Stimulated activated CD4-positive, alpha-beta T cell treated with anti-CD3 and anti-CD28 coated beads, Interleukin-4, amount 100 ng/mL, for 1 hour (primary cell): ENCODE results near the gene SCAMP1.
"Not testable (repeated sequence)": the region's sequence is repeated elsewhere in the genome, so short reads cannot be mapped to it uniquely, and the experiment has no call there.

Experiments
- DNase-seq: peaks from one replicate; pipeline ENCODE4 v3.0.0-alpha.2; 2020

Gene SCAMP1, protein sequence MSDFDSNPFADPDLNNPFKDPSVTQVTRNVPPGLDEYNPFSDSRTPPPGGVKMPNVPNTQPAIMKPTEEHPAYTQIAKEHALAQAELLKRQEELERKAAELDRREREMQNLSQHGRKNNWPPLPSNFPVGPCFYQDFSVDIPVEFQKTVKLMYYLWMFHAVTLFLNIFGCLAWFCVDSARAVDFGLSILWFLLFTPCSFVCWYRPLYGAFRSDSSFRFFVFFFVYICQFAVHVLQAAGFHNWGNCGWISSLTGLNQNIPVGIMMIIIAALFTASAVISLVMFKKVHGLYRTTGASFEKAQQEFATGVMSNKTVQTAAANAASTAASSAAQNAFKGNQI

DNA sequence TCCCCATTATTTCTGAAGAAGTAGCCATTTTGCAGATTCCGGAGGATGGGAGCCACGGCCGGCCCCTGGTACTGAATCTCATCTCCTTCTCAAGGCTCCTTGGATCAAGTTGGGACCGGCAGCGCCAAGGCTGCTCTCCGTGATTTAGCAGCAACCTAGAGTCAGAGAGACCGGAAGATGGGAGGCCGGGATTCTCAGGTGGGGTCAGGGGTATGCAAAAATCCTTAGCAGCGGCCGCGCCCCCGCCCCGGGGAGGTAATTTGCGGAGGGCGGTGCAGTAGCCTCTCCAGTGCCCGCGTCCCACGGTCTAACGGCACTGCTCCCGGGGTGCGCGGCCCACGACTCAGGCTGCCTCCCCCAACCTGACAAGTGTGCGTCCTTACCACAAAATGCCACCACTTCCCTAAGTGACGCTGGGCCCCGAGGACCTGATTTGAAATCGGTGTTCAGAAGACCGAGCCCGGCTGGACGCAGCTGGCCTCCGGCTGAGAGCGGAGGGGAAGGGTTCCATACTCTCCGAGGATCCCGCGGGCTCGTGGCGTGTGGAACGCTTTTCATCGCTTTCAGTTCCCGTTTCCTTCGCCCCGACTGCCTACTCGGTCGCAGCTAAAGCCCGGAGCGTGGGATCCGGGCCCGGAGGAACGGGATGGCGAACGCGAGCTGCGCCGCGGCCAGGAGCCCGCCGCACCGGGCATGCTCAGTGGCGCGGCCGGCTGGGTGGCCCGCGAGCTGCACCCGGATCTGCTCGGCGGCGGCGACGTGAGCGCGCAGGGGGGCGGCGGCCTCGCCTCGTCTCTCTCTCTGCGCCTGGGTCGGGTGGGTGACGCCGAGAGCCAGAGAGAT lies at the start of gene SCAMP1:
Gene SCAMP1, plus strand, starts transcription at position 787 of the 843 bp plus-strand sequence. Its CDS starts 55 bp downstream, at position 842.
- peak; percentile 93 for DNase-seq

DNA sequence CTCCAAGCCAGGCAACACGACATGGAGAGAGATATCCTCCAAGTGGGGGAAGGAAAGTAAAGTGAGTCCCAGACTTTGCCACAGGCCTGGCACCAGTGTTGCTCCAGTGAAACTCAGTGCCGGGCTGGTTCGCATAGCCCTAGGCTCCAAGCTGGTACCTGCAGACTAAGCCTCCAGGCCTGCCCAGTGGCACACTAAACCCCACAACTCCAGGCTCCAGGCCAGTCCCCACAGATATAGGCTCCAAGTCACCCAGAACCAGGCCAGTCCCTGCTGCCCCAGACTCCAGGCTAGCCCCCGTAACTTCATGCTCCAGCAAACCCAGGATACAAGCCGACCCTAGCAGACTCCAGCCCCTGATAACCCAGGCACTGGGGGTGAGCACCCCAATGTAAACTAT lies 42.9 kb upstream of the SCAMP1 start:
- no peak for DNase-seq

DNA sequence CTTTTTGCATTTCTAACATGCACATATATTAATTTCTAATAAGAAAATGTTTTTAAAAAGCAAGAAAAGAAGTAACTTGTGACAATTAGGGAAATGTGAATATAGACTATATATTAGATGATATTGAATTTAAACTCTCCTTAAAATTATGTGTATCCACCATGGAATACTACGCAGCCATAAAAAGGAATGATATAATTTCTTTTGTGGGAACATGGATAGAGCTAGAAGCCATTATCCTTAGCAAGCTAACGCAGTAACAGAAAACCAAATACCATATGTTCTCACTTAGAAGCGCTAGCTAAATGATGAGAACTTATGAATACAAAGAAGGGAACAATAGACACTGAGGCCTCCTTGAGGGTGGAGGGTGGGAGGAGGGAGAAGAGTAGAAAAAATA lies 42.1 kb upstream of the SCAMP1 start:
- DNase-seq: no peak

DNA sequence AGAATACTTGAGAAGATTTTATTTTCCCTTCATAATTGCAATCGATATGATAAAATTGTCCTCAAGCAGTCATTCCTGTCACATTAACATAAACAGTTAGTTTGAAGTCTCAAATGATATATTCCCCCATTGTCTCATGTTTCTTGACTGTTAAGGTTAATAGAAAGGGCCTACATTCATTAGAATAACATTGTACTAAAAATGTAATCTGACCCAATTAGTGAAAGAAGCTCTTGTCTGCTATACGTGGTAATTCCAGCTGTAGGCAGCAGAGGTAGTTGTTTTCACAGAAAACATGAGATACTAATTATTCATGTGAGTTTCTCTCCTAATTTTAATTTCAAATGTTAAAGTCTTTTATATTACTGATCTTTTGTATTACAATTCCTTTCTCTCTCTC lies 40.0 kb upstream of the SCAMP1 start:
- DNase-seq: no peak

GRCh38 chr5:78323241-78323640 lies 37.2 kb upstream of the SCAMP1 start:
- no peak for DNase-seq

DNA sequence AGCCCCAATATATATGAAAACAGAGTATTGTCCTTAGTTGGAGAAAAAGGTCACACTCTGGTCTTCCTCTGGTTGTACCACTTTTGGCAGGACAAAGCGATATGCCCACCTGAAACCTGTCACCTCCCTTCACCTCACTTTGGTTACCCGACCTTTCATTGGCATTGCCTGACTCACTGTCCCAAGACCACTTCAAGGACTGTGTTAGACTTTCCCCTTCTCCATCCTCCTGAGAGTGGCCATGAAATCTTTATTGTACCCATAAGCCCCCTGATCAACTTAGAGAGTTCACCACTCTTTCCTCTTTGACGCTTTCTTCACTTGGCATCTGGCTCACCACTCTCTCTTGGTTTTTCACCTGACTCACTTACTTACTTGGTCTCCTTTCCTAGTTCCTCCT lies 33.5 kb upstream of the SCAMP1 start:
- DNase-seq: no peak

DNA sequence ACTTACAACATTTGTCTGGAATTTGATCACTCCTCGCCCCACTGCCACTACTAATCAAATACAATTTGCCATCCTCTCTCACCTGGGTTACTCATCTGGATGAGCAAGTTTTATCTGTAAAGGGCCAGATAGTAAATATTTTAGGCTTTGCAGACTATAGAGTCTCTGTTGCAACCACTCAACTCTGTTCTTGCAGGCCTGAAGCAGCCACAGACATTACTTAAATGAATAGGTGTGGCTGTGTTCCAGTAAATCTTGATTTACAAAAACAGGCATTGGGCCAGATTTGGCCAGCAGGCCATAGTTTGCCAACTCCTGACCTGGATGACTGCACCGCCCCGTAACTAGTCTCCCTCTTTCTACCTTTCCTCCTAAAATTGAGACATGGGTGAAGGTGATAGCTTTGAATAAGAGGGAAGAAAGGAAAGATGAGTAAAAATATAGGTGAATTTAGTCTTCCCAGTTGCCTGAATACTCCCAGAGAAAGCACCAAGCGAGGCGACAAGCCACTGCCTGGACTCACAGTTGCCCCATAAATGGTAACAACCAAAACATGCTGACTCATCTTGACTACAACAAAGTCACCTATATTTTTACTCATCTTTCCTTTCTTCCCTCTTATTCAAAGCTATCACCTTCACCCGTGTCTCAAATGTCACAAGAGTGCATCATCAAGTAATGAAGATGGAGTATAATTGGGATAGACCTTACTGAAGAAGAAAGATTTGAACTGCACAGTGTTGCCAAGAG lies 32.5 kb upstream of the SCAMP1 start:
- DNase-seq: no peak

- DNase-seq: no peak
Observed at GRCh38 chr5:78328585-78329173, 31.7 kb upstream of the SCAMP1 start.

- no peak for DNase-seq
Observed at GRCh38 chr5:78331523-78332080, 28.8 kb upstream of the SCAMP1 start.

GRCh38 chr5:78334811-78335210 lies 25.6 kb upstream of the SCAMP1 start:
- no peak for DNase-seq

GRCh38 chr5:78335976-78336375 lies 24.4 kb upstream of the SCAMP1 start:
- no peak for DNase-seq

GRCh38 chr5:78336698-78337097 lies 23.7 kb upstream of the SCAMP1 start:
- no peak for DNase-seq

- DNase-seq: no peak
Observed at GRCh38 chr5:78339617-78340436, 20.6 kb upstream of the SCAMP1 start.

- no peak for DNase-seq
Observed at GRCh38 chr5:78341440-78341839, 19.0 kb upstream of the SCAMP1 start.

DNA sequence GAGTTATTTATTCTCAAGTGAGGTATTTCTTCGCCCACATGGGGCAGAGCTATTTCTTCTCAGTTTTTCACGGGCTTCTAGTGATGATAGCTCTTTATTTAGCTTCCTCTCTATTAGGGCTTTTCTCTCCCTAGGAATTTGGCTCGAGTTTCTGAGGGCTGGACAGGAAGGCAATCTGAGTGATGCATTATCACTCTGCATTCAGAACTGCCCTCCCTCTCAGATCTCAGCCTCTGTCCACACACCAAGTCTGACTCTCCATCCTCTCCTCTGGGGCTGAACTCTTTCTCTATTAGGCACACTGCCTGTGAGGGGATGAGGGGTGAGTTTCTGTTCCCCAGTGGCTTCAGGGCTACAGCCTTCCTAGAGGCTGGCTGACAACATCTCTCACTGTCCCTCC lies 14.9 kb upstream of the SCAMP1 start:
- DNase-seq: no peak

DNA sequence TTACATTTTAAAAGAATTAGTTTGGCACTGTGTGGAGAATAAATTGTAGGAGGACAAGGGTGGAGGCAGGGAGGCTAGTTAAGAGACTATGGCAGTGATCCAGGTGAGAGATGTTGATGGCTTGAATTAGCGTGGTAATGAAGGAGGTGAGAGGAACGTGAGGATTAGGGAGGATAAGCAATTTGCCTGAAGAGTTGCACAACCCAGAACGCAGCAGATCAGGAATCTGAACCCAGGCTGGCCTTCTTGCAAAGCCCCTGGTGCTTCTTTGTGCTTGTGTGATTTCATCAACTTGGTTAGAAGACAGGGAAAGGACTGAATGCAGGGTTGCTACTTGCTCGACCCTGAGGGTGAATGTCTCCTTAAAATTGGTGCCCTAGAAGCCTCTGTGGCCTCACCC lies 6.9 kb upstream of the SCAMP1 start:
- no peak for DNase-seq

GRCh38 chr5:78354066-78354670 lies 6.2 kb upstream of the SCAMP1 start:
- DNase-seq: no peak

GRCh38 chr5:78355561-78355960 lies 4.9 kb upstream of the SCAMP1 start:
- no peak for DNase-seq

GRCh38 chr5:78359455-78359830 lies 974 bp upstream of the SCAMP1 start:
- DNase-seq: not testable (repeated sequence)

DNA sequence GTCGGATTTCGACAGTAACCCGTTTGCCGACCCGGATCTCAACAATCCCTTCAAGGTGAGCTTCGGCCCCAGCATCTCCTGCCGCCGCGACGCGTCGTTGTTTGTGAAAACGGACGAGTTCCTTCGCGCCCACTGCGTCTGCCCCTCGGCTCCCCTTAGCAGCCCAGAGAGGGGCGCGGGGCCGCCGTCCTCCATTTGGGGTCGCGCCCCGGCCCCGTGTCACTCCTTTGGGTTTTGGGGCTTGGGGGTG lies 182 bp downstream of the SCAMP1 start:
- no peak for DNase-seq

DNA sequence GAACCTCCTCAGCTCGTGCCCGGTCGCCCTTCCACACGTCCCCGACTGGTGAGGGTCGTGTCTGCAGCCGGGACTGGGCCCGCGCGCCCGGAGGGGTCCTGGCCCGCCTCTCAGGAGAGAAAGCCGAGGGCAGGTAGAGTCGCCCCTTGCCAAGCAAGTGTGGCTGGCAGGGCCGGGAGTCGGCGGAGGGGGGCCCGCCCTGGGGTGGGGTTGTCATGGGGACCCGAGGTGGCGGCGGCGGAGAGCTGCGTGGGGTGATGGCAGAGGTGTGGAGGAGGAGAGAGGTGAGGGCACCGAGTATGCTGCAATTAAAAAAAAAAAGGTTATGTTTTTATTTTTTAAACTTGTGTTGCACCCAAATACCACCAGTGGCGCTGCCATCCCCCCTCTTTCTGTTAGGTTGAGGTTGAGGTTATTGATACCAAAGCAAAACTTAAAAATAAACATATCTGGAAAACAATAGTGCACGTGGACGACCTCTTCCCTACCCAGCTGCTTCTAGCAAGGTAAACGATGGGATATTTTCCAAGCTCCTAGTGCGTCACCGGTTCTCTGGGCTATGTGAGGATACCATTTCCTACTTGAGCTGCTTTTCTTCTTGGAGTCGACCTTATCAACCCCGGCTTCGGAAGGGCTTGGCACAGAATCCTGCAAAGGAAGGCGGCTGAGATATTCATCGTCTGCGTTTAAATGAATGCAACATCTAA lies 660 bp downstream of the SCAMP1 start:
- peak; percentile 63 for DNase-seq
